HepG2 (cell line): ENCODE results near the gene ADI1. TPM values are rescaled to one million over a fixed set of nuclear protein-coding genes. Genes with fewer than 3 reads are reported as not detected.
A peak's percentile ranks its signal among the peaks of the same experiment; 100 is the strongest.

Experiments used
- ATAC-seq: fragments of 200-7000 bp; cut with Tn5 transposase; 3 replicates; pipeline ENCODE4 v1.9.1; 2020; ENCODE audit warnings: mild to moderate bottlenecking, moderate library complexity
- BruUV-seq: library from RNA; stranded (reverse); fragments of 400-500 nt; replicated peaks from 2 replicates; lab custom pipeline; 2021; lab: Mats Ljungman, UMichigan
- CTCF ChIA-PET: fragments of 300-600 bp; formaldehyde crosslinking; extraction: SDS; loops from one replicate; lab custom pipeline; 2021; ENCODE audit warnings: low total read pairs, inconsistent platforms, low intra/inter-chr PET ratio; lab: Yijun Ruan, JAX
- POLR2A ChIA-PET: fragments of 350-600 bp; sonication (Branson Sonifier 250); formaldehyde crosslinking; loops from one replicate; lab custom pipeline; 2020; ENCODE audit warnings: antibody characterized with exemption, inconsistent platforms; lab: Yijun Ruan, JAX
- DNase-seq: peaks from one replicate; pipeline ENCODE4 v3.0.0-alpha.2; 2015; ENCODE audit warnings: low spot score
- FAIRE-seq: peaks from 3 replicates; lab custom pipeline; 2011; peaks lifted over from hg19 to GRCh38; lab: Jason Lieb, UNC
- H2AFZ ChIP-seq: one replicate; pipeline ENCODE4 v1.6.1; 2011; ENCODE audit warnings: low read length, inconsistent platforms
- H3K27ac ChIP-seq: fragments of 300-600 bp; 3 replicates; pipeline ENCODE4 v1.8.0; 2011; ENCODE audit warnings: mixed run types, mild to moderate bottlenecking, mixed read lengths, low read length, inconsistent platforms; ENCODE audit not compliant: insufficient read depth; ENCODE audit errors: extremely low read length
- H3K27me3 ChIP-seq, 2 experiments: fragments of 200-600 bp in 1 of 2; 2 replicates in 1 of 2; 3 replicates in 1 of 2; pipeline versions ENCODE4 v1.6.0 to v1.8.0; 2011; ENCODE audit warnings: low read length in 2 of 2, mild to moderate bottlenecking in 2 of 2, moderate library complexity in 2 of 2, inconsistent platforms in 1 of 2; ENCODE audit not compliant: insufficient read depth in 2 of 2, control insufficient read depth in 1 of 2
- H3K36me3 ChIP-seq, 2 experiments: fragments of 200-600 bp in 1 of 2; replicated peaks in 1 of 2; 2 replicates in 1 of 2; 3 replicates in 1 of 2; pipeline versions ENCODE4 v1.5.1 to v1.8.0; 2011; ENCODE audit warnings: low read length in 2 of 2, inconsistent platforms in 1 of 2; ENCODE audit not compliant: insufficient read depth in 2 of 2, control insufficient read depth in 1 of 2
- H3K4me1 ChIP-seq: 2 replicates; pipeline ENCODE4 v1.5.1; 2012; ENCODE audit warnings: low read length, inconsistent platforms; ENCODE audit not compliant: insufficient read depth
- H3K4me2 ChIP-seq: 2 replicates; pipeline ENCODE4 v1.6.0; 2011; ENCODE audit warnings: low read depth, low read length, inconsistent platforms
- H3K4me3 ChIP-seq, 3 experiments: fragments of 200-600 bp in 1 of 3; sonication (generic), shearing (Covaris generic) in 1 of 3; replicated peaks in 1 of 3; 2 replicates each; pipeline ENCODE4 v1.5.1; 2011 to 2016; ENCODE audit warnings: low read length in 3 of 3, inconsistent platforms in 2 of 3, low read depth in 2 of 3, mild to moderate bottlenecking in 2 of 3, control low read depth in 1 of 3, mixed read lengths in 1 of 3; ENCODE audit not compliant: insufficient read depth in 1 of 3
- H3K79me2 ChIP-seq: one replicate; pipeline ENCODE4 v1.6.1; 2011; ENCODE audit warnings: low read length, inconsistent platforms; ENCODE audit not compliant: insufficient read depth
- H3K9ac ChIP-seq: 2 replicates; pipeline ENCODE4 v1.6.0; 2011; ENCODE audit warnings: mild to moderate bottlenecking, low read depth, low read length, inconsistent platforms; ENCODE audit not compliant: insufficient read depth
- H3K9me3 ChIP-seq: 2 replicates; pipeline ENCODE4 v1.5.1; 2012; ENCODE audit warnings: mild to moderate bottlenecking, low read length
- H4K20me1 ChIP-seq: 2 replicates; pipeline ENCODE4 v1.6.0; 2011; ENCODE audit warnings: inconsistent platforms, mild to moderate bottlenecking, low read length, moderate library complexity; ENCODE audit not compliant: insufficient read depth
- EEA1 ChIP-seq: sonication (generic); formaldehyde crosslinking; IDR thresholded peaks from 2 replicates; pipeline ENCODE4 v1.5.1; 2020; ENCODE audit warnings: mild to moderate bottlenecking, missing genetic modification reagents, borderline replicate concordance
- ELF1 ChIP-seq: sonication (generic); formaldehyde crosslinking; IDR thresholded peaks from 2 replicates; pipeline ENCODE4 v1.4.0; 2020; ENCODE audit warnings: missing genetic modification reagents
- GLI4 ChIP-seq: sonication (generic); formaldehyde crosslinking; IDR thresholded peaks from 2 replicates; pipeline ENCODE4 v1.5.1; 2020; ENCODE audit warnings: missing genetic modification reagents, mild to moderate bottlenecking, moderate library complexity, borderline replicate concordance
- NBN ChIP-seq: fragments of 450-650 bp; conservative IDR thresholded peaks from 2 replicates; pipeline ENCODE4 v1.6.1; 2017
- RBM22 ChIP-seq: fragments of 200-400 bp; formaldehyde crosslinking; optimal IDR thresholded peaks from 2 replicates; pipeline ENCODE3; 2017; ENCODE audit warnings: mild to moderate bottlenecking, low read length, moderate library complexity
- SIN3B ChIP-seq: fragments of 150-350 bp; IDR thresholded peaks from 2 replicates; pipeline ENCODE4 v1.6.1; 2014; ENCODE audit warnings: low read length
- ZNF749 ChIP-seq: sonication (generic); formaldehyde crosslinking; IDR thresholded peaks from 2 replicates; pipeline ENCODE4 v1.8.0; 2022; ENCODE audit warnings: mild to moderate bottlenecking, missing genetic modification reagents, moderate library complexity, borderline replicate concordance
- WGBS: methylation state at CpG from one replicate; pipeline ENCODE4 v1.1.6; 2017; ENCODE audit warnings: low lambda C conversion rate; 5-methylcytosine and 5-hydroxymethylcytosine counted together
- in situ Hi-C: cut with HindIII; loops from 2 replicates; pipeline ENCODE4 v1.10.0; 2017; ENCODE audit warnings: low pct_unique_long_range_greater_than_20kb; ENCODE audit not compliant: extremely low pct_ligation_motif_present
- intact Hi-C: fragments of 100-400 bp; cut with micrococcal nuclease; formaldehyde crosslinking; loops from one replicate; pipeline ENCODE4 v1.10.0; 2022; ENCODE audit not compliant: unreplicated experiment
- polyA plus RNA-seq, 8 experiments: library from polyadenylated mRNA; depleted of rRNA in 3 of 8; stranded (reverse) in 7 of 8; unstranded in 1 of 8; fragments of >200 nt; fragmentation: Illumina TruSeq in 4 of 8; extraction: Trizol in 4 of 8; gene quantifications; 2 replicates each; pipeline versions ENCODE4 v1.2.1 to v1.2.3, GENCODE V29; 2011 to 2016; ENCODE audit warnings: low read depth in 4 of 8, missing spikeins in 1 of 8, mixed read lengths in 1 of 8; ENCODE audit not compliant: insufficient read depth in 1 of 8
- total RNA-seq, 5 experiments: library from RNA; depleted of rRNA; stranded (reverse); fragments of >200 nt; fragmentation: Illumina TruSeq; extraction: Trizol; gene quantifications; 2 replicates each; pipeline ENCODE4 v1.2.3, GENCODE V29; 2016; ENCODE audit warnings: low read depth in 1 of 5
- TF ChIP-seq, protein P1 (sequence below): sonication (generic); formaldehyde crosslinking; IDR thresholded peaks from 2 replicates; pipeline ENCODE4 v1.4.0; 2020; ENCODE audit warnings: missing genetic modification reagents, borderline replicate concordance
- TF ChIP-seq, protein P2 (sequence below): sonication (generic); formaldehyde crosslinking; IDR thresholded peaks from 2 replicates; pipeline ENCODE4 v1.4.0; 2020; ENCODE audit warnings: missing genetic modification reagents

The ADI1 gene
- total and polyA plus RNA-seq, 2 of the 13 experiments (the other 11 are each of a cell fraction or from before 2014, with no cell fraction given) = 28.7 to 123 TPM

GRCh38 chr2:3494984-3495666 lies 24.2 kb downstream of the ADI1 start:
- intact Hi-C loops (no loop called here), in situ Hi-C loops (no loop called here)
- no peaks in the 10 kb centered on the region for H3K9me3 ChIP-seq
- no peaks in the 10 kb centered on the region for H3K79me2 ChIP-seq
- H4K20me1 ChIP-seq = no peaks in the 10 kb centered on the region
- no TSS peak for BruUV-seq
- FAIRE-seq (no peak), ATAC-seq (no peak), DNase-seq (no peak)
- no peak overlapping the region for H2AFZ ChIP-seq
- peaks cover 45% of the 10 kb centered on the region for H3K4me1 ChIP-seq
- H3K27ac ChIP-seq = no peak overlapping the region
- CTCF ChIA-PET = no interaction called here
- POLR2A ChIA-PET = interaction anchor here (2.7 to 5.1 kb wide), 5 partner anchors 10 to 63 kb away, joined by 14 to 43 read pairs (median 25); partner anchors contain the start of genes ADI1 and RNASEH1
- H3K36me3 ChIP-seq = peaks cover 11 to 34% of the 10 kb centered on the region in 2 experiments; a peak in 4 of 5 replicates
- TF ChIP-seq GLI4 (no peak), SIN3B (no peak), ZNF749 (CRISPR knock-in tag) (no peak), RBM22 (peak; percentile 27), NBN (no peak), EEA1 (no peak), ELF1 (CRISPR knock-in tag) (no peak)
- TF ChIP-seq, protein P1, sequence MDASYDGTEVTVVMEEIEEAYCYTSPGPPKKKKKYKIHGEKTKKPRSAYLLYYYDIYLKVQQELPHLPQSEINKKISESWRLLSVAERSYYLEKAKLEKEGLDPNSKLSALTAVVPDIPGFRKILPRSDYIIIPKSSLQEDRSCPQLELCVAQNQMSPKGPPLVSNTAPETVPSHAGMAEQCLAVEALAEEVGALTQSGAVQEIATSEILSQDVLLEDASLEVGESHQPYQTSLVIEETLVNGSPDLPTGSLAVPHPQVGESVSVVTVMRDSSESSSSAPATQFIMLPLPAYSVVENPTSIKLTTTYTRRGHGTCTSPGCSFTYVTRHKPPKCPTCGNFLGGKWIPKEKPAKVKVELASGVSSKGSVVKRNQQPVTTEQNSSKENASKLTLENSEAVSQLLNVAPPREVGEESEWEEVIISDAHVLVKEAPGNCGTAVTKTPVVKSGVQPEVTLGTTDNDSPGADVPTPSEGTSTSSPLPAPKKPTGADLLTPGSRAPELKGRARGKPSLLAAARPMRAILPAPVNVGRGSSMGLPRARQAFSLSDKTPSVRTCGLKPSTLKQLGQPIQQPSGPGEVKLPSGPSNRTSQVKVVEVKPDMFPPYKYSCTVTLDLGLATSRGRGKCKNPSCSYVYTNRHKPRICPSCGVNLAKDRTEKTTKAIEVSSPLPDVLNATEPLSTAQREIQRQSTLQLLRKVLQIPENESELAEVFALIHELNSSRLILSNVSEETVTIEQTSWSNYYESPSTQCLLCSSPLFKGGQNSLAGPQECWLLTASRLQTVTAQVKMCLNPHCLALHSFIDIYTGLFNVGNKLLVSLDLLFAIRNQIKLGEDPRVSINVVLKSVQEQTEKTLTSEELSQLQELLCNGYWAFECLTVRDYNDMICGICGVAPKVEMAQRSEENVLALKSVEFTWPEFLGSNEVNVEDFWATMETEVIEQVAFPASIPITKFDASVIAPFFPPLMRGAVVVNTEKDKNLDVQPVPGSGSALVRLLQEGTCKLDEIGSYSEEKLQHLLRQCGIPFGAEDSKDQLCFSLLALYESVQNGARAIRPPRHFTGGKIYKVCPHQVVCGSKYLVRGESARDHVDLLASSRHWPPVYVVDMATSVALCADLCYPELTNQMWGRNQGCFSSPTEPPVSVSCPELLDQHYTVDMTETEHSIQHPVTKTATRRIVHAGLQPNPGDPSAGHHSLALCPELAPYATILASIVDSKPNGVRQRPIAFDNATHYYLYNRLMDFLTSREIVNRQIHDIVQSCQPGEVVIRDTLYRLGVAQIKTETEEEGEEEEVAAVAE (CRISPR knock-in tag) = no peak
- TF ChIP-seq, protein P2, sequence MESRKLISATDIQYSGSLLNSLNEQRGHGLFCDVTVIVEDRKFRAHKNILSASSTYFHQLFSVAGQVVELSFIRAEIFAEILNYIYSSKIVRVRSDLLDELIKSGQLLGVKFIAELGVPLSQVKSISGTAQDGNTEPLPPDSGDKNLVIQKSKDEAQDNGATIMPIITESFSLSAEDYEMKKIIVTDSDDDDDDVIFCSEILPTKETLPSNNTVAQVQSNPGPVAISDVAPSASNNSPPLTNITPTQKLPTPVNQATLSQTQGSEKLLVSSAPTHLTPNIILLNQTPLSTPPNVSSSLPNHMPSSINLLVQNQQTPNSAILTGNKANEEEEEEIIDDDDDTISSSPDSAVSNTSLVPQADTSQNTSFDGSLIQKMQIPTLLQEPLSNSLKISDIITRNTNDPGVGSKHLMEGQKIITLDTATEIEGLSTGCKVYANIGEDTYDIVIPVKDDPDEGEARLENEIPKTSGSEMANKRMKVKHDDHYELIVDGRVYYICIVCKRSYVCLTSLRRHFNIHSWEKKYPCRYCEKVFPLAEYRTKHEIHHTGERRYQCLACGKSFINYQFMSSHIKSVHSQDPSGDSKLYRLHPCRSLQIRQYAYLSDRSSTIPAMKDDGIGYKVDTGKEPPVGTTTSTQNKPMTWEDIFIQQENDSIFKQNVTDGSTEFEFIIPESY (CRISPR knock-in tag) = no peak
- H3K4me3 ChIP-seq = no peak overlapping the region
- WGBS = 94% methylated on average over 13 of the region's 13 CpGs
- H3K4me2 ChIP-seq = no peak overlapping the region
- H3K9ac ChIP-seq = no peak overlapping the region
- no peaks in the 10 kb centered on the region for H3K27me3 ChIP-seq
